HCT116 (cell line): Measurements from ENCODE around the gene TLE3.

ENCODE experiments used
- EZH2 ChIP-seq: fragments of 200-600 bp; sonication (generic); IDR thresholded peaks from 2 replicates; pipeline ENCODE4 v1.6.1; 2017; ENCODE audit warnings: antibody characterized with exemption, mixed run types
- POLR2A ChIP-seq: IDR thresholded peaks from 2 replicates; pipeline ENCODE4 v1.7.0; 2011; ENCODE audit warnings: borderline replicate concordance; ENCODE audit not compliant: insufficient read depth, insufficient read length; ENCODE audit errors: extremely low read depth
- ZFX ChIP-seq: fragments of 450-650 bp; IDR thresholded peaks from 2 replicates; pipeline ENCODE4 v1.6.1; 2017
- TF ChIP-seq, protein P1 (sequence below), 3 experiments: fragments of 200-600 bp in 1 of 3; sonication (generic) in 1 of 3; IDR thresholded peaks in 2 of 3; conservative IDR thresholded peaks in 1 of 3; 2 replicates each; pipeline ENCODE4 v1.5.1; 2012 to 2017; ENCODE audit warnings: low read depth in 2 of 3, low read length in 2 of 3, antibody characterized with exemption in 1 of 3, borderline replicate concordance in 1 of 3, control low read depth in 1 of 3, mild to moderate bottlenecking in 1 of 3, mixed read lengths in 1 of 3, mixed run types in 1 of 3, moderate library complexity in 1 of 3; ENCODE audit not compliant: insufficient read depth in 1 of 3

DNA sequence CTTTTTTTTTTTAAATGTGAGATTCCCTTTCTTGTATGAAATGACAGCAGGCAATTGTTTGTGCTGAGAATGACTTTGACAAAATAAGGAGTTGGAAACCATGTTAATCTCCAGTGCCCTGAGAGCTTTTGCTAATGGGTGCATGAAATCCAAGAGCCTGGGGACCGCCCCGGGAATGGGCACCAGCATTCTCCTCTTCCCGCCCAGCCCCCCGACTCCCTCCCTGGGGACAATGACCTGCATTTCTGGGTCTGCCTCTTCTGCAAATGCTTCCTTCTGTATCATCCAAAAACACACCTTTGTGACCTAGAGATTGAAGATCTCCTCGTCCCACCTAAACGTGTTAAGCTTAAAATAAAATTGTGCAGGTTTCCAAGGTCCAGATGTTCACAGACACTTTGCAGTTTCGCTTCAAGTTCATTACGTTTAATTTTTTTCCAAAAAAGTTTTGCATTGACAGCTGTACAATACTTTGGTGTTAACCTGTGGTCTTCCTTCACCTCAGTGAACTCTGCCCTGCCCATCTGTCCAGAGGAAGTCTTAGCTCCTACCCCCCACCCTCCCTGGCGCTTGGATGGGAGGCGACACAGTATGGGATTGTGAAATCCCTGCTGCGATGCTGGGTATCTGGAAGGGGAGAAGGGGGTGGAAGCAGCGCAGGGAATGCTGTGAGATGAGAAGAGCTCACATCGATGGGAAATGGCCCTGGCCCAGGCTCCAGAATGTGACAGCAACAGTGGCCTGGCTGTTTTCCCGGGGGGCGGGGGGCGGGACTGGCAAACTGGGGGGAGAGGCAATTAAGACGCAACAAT lies 50.1 kb downstream of the TLE3 start:
- TF ChIP-seq POLR2A (no peak), EZH2 (no peak), ZFX (no peak)
- TF ChIP-seq, protein P1, sequence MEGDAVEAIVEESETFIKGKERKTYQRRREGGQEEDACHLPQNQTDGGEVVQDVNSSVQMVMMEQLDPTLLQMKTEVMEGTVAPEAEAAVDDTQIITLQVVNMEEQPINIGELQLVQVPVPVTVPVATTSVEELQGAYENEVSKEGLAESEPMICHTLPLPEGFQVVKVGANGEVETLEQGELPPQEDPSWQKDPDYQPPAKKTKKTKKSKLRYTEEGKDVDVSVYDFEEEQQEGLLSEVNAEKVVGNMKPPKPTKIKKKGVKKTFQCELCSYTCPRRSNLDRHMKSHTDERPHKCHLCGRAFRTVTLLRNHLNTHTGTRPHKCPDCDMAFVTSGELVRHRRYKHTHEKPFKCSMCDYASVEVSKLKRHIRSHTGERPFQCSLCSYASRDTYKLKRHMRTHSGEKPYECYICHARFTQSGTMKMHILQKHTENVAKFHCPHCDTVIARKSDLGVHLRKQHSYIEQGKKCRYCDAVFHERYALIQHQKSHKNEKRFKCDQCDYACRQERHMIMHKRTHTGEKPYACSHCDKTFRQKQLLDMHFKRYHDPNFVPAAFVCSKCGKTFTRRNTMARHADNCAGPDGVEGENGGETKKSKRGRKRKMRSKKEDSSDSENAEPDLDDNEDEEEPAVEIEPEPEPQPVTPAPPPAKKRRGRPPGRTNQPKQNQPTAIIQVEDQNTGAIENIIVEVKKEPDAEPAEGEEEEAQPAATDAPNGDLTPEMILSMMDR (IDR thresholded peaks at IDR 0.05 in 2 of 3, conservative IDR thresholded peaks at IDR 0.05 in 1 of 3; ENCODE audit: borderline replicate concordance in 1 of 3, insufficient read depth in 1 of 3, low read depth in 2 of 3, low read length in 2 of 3) = no peak
